OCI-LY1 (cell line): ENCODE results near the gene TBC1D16.

Source experiments
- EZH2 ChIP-seq: fragments of 200-600 bp; sonication (generic), shearing (Covaris generic); IDR thresholded peaks from 2 replicates; pipeline ENCODE4 v1.8.0; 2017; ENCODE audit warnings: borderline replicate concordance, mixed run types, mild to moderate bottlenecking, antibody characterized with exemption, low read length, moderate library complexity, mixed read lengths
- TF ChIP-seq, protein P1 (sequence below): fragments of 200-600 bp; sonication (generic), shearing (Covaris generic); IDR thresholded peaks from 2 replicates; pipeline ENCODE4 v1.5.1; 2017; ENCODE audit warnings: mild to moderate bottlenecking, antibody characterized with exemption, low read length, moderate library complexity, mixed read lengths

DNA sequence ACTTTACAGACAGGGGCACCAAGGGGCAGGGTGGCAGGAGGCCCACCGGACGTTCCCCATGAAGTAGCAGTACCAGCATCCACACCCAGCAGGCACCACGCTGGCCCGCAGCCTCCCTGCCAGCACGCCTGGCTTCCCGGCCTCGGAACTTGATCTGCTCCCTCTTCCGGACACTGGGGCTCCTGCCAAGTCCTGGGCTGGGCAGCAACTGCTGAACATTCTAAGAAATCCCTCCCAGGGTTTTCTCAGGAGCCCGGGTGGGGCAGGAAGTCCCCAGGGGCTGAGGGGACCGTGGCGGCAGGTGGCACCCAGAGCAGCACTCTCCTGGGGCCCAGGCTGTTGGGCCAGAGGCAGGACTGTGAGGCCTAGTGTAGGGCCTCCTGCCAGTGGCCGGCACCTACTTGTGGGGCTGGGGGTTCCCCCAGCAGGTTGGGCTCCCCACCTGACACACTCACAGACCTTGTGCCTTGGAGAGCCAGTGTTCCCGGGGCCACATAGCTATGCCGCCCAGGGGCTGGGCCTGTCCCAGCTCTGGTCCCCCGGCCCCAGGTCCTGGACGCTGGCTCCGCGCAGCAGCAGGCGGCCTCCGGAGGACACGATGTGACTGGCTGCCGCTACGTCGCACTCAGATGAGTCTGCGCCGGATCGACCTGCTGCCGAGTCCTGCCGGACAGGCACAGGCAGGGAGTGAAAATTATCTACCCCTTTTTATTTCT is 110.3 kb downstream of the TBC1D16 start:
- TF ChIP-seq, protein P1, sequence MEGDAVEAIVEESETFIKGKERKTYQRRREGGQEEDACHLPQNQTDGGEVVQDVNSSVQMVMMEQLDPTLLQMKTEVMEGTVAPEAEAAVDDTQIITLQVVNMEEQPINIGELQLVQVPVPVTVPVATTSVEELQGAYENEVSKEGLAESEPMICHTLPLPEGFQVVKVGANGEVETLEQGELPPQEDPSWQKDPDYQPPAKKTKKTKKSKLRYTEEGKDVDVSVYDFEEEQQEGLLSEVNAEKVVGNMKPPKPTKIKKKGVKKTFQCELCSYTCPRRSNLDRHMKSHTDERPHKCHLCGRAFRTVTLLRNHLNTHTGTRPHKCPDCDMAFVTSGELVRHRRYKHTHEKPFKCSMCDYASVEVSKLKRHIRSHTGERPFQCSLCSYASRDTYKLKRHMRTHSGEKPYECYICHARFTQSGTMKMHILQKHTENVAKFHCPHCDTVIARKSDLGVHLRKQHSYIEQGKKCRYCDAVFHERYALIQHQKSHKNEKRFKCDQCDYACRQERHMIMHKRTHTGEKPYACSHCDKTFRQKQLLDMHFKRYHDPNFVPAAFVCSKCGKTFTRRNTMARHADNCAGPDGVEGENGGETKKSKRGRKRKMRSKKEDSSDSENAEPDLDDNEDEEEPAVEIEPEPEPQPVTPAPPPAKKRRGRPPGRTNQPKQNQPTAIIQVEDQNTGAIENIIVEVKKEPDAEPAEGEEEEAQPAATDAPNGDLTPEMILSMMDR, result no peak
- TF ChIP-seq EZH2, result no peak
